Measurements from ENCODE around the gene B9D1.

GRCh38 chr17:19354748-19355147, 7.8 kb downstream of the B9D1 start:
- TF ChIP-seq POLR2AphosphoS5 (IDR thresholded peaks at IDR 0.05) (no peak), CTCF (IDR thresholded peaks at IDR 0.05) (no peak)

Data from stomach (tissue), 4 donors.